HTR-8/SVneo (cell line): ENCODE results near the gene SBF2.

Experiments used
- DNase-seq: peaks from one replicate; pipeline ENCODE4 v3.0.0; 2011; ENCODE audit warnings: low spot score, mixed read lengths; ENCODE audit not compliant: insufficient read length
- FAIRE-seq: peaks from 2 replicates; lab custom pipeline; 2011; peaks lifted over from hg19 to GRCh38; lab: Jason Lieb, UNC

The SBF2 gene

GRCh38 chr11:9850224-9850895, 443.7 kb downstream of the SBF2 start:
- DNase-seq (no peak), FAIRE-seq (no peak)

- DNase-seq, result no peak
- FAIRE-seq, result no peak
Observed at GRCh38 chr11:9849389-9849788, 444.6 kb downstream of the SBF2 start.

GRCh38 chr11:9847636-9848035, 446.4 kb downstream of the SBF2 start:
- no peak for FAIRE-seq
- no peak for DNase-seq

- FAIRE-seq, result no peak
Observed at GRCh38 chr11:9842923-9843322, 451.1 kb downstream of the SBF2 start.

GRCh38 chr11:9840460-9841004, 453.5 kb downstream of the SBF2 start:
- no peak for FAIRE-seq
- no peak for DNase-seq

More at GRCh38 chr11:9842923-9843322, 451.1 kb downstream of the SBF2 start:
- no peak for DNase-seq

GRCh38 chr11:9839550-9839949, 454.5 kb downstream of the SBF2 start:
- FAIRE-seq (no peak), DNase-seq (no peak)

GRCh38 chr11:9838961-9839360, 455.1 kb downstream of the SBF2 start:
- FAIRE-seq (peak; percentile 31), DNase-seq (no peak)

GRCh38 chr11:9838229-9838628, 455.8 kb downstream of the SBF2 start:
- DNase-seq, result no peak
- no peak for FAIRE-seq

- DNase-seq (peak; percentile 43), FAIRE-seq (peak; percentile 40)
Observed at GRCh38 chr11:9834291-9834690, 459.7 kb downstream of the SBF2 start.

- FAIRE-seq, result no peak
Observed at GRCh38 chr11:9831122-9831521, 462.9 kb downstream of the SBF2 start.

GRCh38 chr11:9827708-9828107, 466.3 kb downstream of the SBF2 start:
- FAIRE-seq (no peak), DNase-seq (no peak)

More at GRCh38 chr11:9831122-9831521, 462.9 kb downstream of the SBF2 start:
- DNase-seq, result no peak

GRCh38 chr11:9826390-9826789, 467.6 kb downstream of the SBF2 start:
- no peak for FAIRE-seq
- DNase-seq, result no peak

GRCh38 chr11:9825895-9826294, 468.1 kb downstream of the SBF2 start:
- DNase-seq (no peak), FAIRE-seq (no peak)

- no peak for FAIRE-seq
- DNase-seq, result no peak
Observed at GRCh38 chr11:9825315-9825714, 468.7 kb downstream of the SBF2 start.

- no peak for FAIRE-seq
- DNase-seq, result no peak
Observed at GRCh38 chr11:9823887-9824385, 470.1 kb downstream of the SBF2 start.

GRCh38 chr11:9823439-9823838, 470.6 kb downstream of the SBF2 start:
- FAIRE-seq, result no peak
- no peak for DNase-seq

GRCh38 chr11:9821008-9821752, 472.8 kb downstream of the SBF2 start:
- DNase-seq (no peak), FAIRE-seq (no peak)

GRCh38 chr11:9820260-9820659, 473.8 kb downstream of the SBF2 start:
- FAIRE-seq (no peak), DNase-seq (no peak)

GRCh38 chr11:9817191-9817590, 476.8 kb downstream of the SBF2 start:
- no peak for DNase-seq
- FAIRE-seq, result no peak

GRCh38 chr11:9815486-9816136, 478.4 kb downstream of the SBF2 start:
- DNase-seq (peak; percentile 40), FAIRE-seq (peak; percentile 16)

GRCh38 chr11:9814108-9814507, 479.9 kb downstream of the SBF2 start:
- no peak for FAIRE-seq
- no peak for DNase-seq
